ENCODE results near the gene TEP1.

Gene TEP1

DNA sequence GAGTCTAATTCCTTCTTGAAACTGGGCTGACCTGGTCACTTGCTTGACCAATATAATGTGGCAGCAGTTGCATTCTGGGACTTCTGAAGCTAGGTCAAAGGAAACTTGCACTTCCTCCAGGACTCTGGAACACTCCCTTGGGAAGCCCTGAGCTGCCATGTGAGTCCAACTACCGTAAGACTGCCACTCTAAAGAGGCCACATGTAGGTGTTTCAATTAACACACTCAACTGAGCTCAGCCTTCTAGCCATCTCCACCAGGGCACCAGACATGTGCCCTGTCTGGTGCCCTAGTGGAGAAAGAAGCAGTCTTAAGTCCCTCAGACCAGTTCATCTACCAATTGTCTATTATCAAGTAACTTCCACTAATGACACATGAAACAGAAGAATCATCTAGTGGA, 6.1 kb upstream of the TEP1 start:
- no peak for TF ChIP-seq ZNF274 (IDR thresholded peaks at IDR 0.05; ENCODE audit: low read depth, low read length)
- H3K4me3 ChIP-seq (ENCODE audit: low read length), result no peak overlapping the region

GRCh38 chr14:20418501-20418909, 5.2 kb upstream of the TEP1 start:
- no peak overlapping the region for H3K4me3 ChIP-seq (ENCODE audit: low read length)
- TF ChIP-seq ZNF274 (IDR thresholded peaks at IDR 0.05; ENCODE audit: low read depth, low read length), result no peak

DNA sequence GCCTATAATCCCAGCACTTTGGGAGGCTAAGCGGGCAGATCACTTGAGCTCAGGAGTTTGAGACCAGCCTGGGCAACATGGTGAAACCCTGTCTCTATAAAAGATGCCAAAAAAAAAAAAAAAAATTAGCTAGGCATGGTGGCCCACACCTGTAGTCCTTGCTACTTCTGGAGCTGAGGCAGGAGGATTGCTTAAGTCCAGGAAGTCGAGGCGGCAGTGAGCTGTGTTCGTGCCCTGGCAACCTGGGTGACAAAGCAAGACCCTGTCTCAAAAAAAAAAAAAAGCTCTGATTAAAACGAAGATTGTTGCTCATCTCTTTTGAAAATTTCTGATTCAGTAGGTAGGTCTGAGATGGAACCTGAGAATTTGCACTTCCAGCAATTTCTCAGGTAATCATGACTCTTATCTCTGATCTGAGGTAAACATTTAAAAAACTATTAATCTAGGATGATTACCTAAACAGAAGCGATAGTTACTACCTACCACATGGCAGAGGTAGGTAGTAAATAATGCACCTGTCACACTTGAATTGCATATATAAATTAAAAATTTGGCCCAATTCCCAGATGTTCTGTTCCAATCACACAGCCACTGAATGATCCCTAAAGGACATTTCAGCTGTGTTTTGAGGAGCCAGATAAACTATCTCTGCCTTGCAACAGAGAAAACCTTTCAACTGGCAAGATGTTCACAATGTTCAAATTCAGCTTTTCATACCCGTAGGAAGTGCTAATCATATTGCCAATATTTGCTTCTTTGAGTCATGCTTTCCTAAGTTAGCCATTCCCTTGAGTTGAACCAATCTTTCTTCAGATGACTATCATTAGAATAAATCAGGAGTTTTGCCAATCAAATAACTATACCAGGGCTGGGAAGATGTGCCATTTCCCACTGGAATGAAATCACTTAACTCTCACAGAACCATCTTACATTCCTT, 4.2 kb upstream of the TEP1 start:
- no peak for TF ChIP-seq ZNF274 (IDR thresholded peaks at IDR 0.05; ENCODE audit: low read depth, low read length)
- no peak overlapping the region for H3K4me3 ChIP-seq (ENCODE audit: low read length)

DNA sequence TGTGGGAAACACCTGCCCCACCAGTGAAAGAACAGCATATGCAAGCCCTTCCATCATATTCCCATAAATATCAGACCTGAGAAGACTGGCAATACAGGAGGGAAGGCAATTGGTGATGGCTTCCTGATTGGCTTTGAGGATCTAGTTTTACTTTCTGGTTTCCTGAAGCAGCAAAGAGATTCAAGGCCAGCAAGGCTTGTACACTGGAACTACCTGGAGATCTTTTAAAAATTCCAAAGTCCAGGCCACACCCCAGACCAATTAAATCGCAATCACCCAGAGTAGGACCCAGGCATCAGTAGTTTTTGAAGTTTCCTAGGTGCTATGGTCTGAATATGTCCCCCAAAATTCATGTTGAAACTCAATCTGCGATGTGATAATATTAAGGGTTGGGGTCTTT, 2.9 kb upstream of the TEP1 start:
- no peak for TF ChIP-seq ZNF274 (IDR thresholded peaks at IDR 0.05; ENCODE audit: low read depth, low read length)
- peak overlapping the region; percentile 7; the same call in 1 of the 2 replicates for H3K4me3 ChIP-seq (ENCODE audit: low read length)

DNA sequence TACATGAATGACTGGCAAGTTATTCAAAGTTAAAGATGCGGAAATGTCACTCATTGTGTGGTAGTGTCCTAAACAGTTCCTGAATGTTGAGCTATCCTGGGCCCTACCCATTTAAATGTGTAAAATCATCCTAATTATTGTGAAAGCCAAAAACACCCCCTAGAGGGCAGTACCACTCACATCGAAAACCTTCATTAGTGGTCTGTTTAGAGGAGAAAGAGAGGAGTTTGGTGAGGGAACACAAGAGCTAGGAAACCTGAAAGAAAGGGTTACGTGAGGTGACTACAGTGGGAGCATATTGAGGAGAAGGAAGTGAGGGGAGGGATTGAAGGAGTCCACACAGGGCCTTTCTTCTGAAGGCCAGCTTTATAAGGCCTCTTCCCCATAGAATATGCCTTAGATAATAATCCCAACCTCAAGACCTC, 2.5 kb upstream of the TEP1 start:
- TF ChIP-seq ZNF274 (IDR thresholded peaks at IDR 0.05; ENCODE audit: low read depth, low read length), result no peak
- peak overlapping the region; percentile 7; the same call in 1 of the 2 replicates for H3K4me3 ChIP-seq (ENCODE audit: low read length)

- peak overlapping the region; percentile 73 for H3K4me3 ChIP-seq (ENCODE audit: low read length)
- TF ChIP-seq ZNF274 (IDR thresholded peaks at IDR 0.05; ENCODE audit: low read depth, low read length), result no peak
These were observed 412 bp upstream of the TEP1 start for GRCh38 chr14:20413744-20414082.

GRCh38 chr14:20412411-20412810, 890 bp downstream of the TEP1 start:
- TF ChIP-seq ZNF274 (IDR thresholded peaks at IDR 0.05; ENCODE audit: low read depth, low read length), result no peak
- peak overlapping the region; percentile 73 for H3K4me3 ChIP-seq (ENCODE audit: low read length)

DNA sequence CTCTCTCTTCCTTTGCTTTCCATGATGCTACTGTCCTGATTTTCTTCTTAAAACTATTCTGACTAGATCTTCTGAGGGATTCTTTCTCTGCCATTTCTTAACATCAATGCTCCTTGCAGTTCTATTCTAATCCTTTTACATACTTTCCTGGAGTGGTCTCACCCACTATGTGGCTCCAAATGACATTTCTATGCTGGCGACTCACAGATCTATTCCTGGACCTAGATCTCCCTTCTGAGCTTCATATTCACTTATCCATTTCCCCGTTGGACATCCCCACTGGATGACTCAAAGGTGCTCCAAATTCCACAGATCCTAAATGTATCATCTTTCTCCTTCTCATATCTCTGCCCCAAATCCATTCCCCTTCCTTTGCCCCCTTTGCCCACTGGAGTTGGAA, 4.1 kb downstream of the TEP1 start:
- TF ChIP-seq ZNF274 (IDR thresholded peaks at IDR 0.05; ENCODE audit: low read depth, low read length), result no peak
- no peak overlapping the region for H3K4me3 ChIP-seq (ENCODE audit: low read length)

GRCh38 chr14:20403521-20403920, 9.8 kb downstream of the TEP1 start:
- TF ChIP-seq ZNF274 (IDR thresholded peaks at IDR 0.05; ENCODE audit: low read depth, low read length), result no peak
- H3K4me3 ChIP-seq (ENCODE audit: low read length), result no peak overlapping the region

- no peak for TF ChIP-seq ZNF274 (IDR thresholded peaks at IDR 0.05; ENCODE audit: low read depth, low read length)
- no peak overlapping the region for H3K4me3 ChIP-seq (ENCODE audit: low read length)
These were observed 12.2 kb downstream of the TEP1 start for GRCh38 chr14:20400965-20401593.

GRCh38 chr14:20400589-20400964, 12.7 kb downstream of the TEP1 start:
- TF ChIP-seq ZNF274 (IDR thresholded peaks at IDR 0.05; ENCODE audit: low read depth, low read length), result no peak
- no peak overlapping the region for H3K4me3 ChIP-seq (ENCODE audit: low read length)

DNA sequence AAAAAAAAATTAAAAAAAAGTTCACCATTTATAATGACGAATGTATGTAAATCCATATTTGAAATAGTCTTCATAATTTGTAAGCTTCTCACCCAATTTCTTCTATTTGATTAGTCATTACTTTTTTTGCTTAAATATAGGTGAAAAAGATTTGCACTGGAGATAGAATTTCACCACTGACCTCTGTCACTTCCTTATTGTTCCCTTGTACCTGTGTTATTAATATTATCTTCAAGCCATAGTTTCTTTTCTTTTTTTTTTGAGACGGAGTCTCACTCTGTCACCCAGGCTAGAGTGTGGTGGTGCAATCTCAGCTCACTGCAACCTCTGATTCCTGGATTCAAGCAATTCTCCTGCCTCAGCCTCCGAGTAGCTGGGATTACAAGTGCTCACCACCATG, 15.8 kb downstream of the TEP1 start:
- no peak for TF ChIP-seq ZNF274 (IDR thresholded peaks at IDR 0.05; ENCODE audit: low read depth, low read length)
- no peak overlapping the region for H3K4me3 ChIP-seq (ENCODE audit: low read length)

- H3K4me3 ChIP-seq (ENCODE audit: low read length), result no peak overlapping the region
- no peak for TF ChIP-seq ZNF274 (IDR thresholded peaks at IDR 0.05; ENCODE audit: low read depth, low read length)
These were observed 21.8 kb downstream of the TEP1 start for GRCh38 chr14:20391505-20391904.

DNA sequence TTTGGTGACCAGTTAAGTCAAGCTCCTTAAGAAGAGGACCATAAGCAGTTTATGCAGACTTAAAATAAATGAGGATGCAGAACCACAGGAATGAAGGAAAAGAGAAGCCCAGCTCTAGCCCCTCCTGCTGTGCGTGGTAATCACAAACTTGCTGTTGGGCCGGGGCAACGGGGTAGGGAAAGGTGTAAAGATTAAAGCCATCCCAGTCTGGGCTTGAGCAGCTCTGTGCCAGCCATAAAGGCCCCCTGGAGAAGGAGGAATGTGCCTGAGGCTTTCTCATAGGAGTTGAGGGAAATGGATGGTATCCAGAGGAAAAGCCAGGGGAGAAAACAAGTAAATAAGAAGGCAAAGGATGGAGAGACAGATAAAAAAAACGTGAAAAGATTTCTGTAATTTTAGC, 25.1 kb downstream of the TEP1 start:
- no peak for TF ChIP-seq ZNF274 (IDR thresholded peaks at IDR 0.05; ENCODE audit: low read depth, low read length)
- H3K4me3 ChIP-seq (ENCODE audit: low read length), result no peak overlapping the region

DNA sequence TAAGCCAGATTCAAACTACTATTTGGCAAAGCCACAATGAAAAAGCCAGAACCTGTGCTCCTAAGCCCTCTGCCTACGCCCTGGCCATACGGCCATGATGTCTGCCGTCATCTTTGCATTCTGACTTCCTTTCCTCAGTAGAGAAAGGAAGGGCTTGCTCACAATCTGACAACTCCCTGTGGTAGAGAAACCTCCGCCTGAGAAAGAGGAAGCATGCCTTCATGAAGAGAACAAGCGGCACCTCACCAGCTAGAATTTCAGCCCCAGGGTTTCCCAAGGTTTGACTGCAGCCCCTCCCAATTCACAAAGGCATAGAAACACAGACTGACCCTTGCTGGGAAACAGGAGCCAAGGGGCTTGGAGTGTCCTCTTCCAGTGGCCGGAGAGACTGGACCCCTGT, 25.7 kb downstream of the TEP1 start:
- no peak for TF ChIP-seq ZNF274 (IDR thresholded peaks at IDR 0.05; ENCODE audit: low read depth, low read length)
- H3K4me3 ChIP-seq (ENCODE audit: low read length), result no peak overlapping the region
